Activated CD8-positive, alpha-beta T cell treated with anti-CD3 and anti-CD28 coated beads, Interleukin-2, amount 10 ng/mL, durations not matched to agents 7 days and 5 days (primary cell): ENCODE results near the gene TMEM18. TPM values are rescaled to one million over a fixed set of nuclear protein-coding genes. Genes with fewer than 3 reads are reported as not detected.

Source experiments
- ATAC-seq: fragments of 150-1000 bp; cut with Tn5 transposase; one replicate; pipeline ENCODE4 v1.10.0; 2021; ENCODE audit warnings: moderate library complexity
- CTCF ChIA-PET: fragments of 350-600 bp; sonication (Branson Sonifier 250); formaldehyde crosslinking; loops from one replicate; lab custom pipeline; 2021; ENCODE audit warnings: antibody characterized with exemption; lab: Charles Lee
- POLR2A ChIA-PET: fragments of 350-600 bp; sonication (Branson Sonifier 250); formaldehyde crosslinking; loops from one replicate; lab custom pipeline; 2021; ENCODE audit warnings: antibody characterized with exemption; lab: Charles Lee
- DNase-seq: peaks from one replicate; pipeline ENCODE4 v3.0.0-alpha.2; 2020
- H3K27ac Mint-ChIP-seq: one replicate; pipeline ENCODE4 v1.8.0; 2021; ENCODE audit warnings: mild to moderate bottlenecking, mixed read lengths
- H3K27me3 Mint-ChIP-seq: one replicate; pipeline ENCODE4 v1.8.0; 2021; ENCODE audit warnings: low read depth, mixed read lengths
- H3K36me3 Mint-ChIP-seq: one replicate; pipeline ENCODE4 v1.8.0; 2021; ENCODE audit warnings: low read depth, mixed read lengths
- H3K4me1 Mint-ChIP-seq: one replicate; pipeline ENCODE4 v1.8.0; 2021; ENCODE audit warnings: low read depth, mixed read lengths
- H3K4me3 Mint-ChIP-seq: one replicate; pipeline ENCODE4 v1.8.0; 2021; ENCODE audit warnings: mild to moderate bottlenecking, mixed read lengths
- H3K9me3 Mint-ChIP-seq: one replicate; pipeline ENCODE4 v1.8.0; 2022; ENCODE audit warnings: mixed read lengths; ENCODE audit not compliant: insufficient read depth
- total RNA-seq, 2 experiments: library from RNA; stranded (reverse); gene quantifications; one replicate each; pipeline ENCODE4 v1.2.3, GENCODE V29; 2021

Gene TMEM18
- total RNA-seq, 2 experiments from 2014 or later: 31.1 to 32.0 TPM

DNA sequence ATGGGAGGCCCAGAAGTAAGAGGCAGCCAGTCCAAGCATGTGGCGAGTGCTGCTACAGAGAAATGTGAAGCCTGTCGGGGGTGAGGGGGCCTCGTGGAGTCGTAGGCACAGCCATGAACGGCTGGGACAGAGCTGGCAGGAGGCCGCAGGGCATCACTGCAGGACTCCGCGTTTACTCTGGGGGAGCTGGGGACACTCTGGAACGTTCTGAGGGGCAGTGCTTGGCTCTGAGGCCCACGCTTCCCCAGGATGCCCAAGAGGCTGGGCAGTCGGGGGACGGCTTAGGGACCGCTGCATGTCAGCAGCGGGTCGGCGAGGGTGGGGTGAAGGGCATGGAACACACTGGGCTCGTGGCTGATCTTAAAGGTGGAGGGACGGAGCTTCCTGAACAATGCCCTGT, 6.6 kb downstream of the TMEM18 start:
- ATAC-seq: no peak
- Mint-ChIP-seq H3K27ac (no peak overlapping the region), H3K36me3 (peaks cover 75% of the 10 kb centered on the region), H3K4me1 (peaks cover 29% of the 10 kb centered on the region), H3K9me3 (peaks cover 13% of the 10 kb centered on the region), H3K4me3 (no peak overlapping the region), H3K27me3 (no peaks in the 10 kb centered on the region)
- no peak for DNase-seq
- ChIA-PET POLR2A (no interaction called here), CTCF (no interaction called here)

DNA sequence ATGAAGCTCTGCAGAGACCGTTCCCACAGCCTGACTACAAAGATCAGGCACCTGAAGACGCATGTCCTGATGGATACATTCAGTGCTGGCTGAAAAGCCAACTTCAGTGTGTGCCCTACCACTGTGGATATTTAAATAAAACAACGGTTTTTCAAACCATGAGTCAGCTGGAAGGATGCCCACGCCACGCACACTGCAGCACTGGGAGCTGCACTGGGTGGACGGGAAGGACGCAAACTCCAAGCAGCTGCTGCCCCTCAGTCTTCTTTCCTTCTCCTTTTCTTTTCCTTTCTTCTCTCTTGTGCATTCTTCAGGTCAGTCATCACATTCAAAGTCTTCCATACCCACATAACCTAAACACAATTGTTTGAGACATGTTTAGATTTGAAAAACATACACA, 7.9 kb downstream of the TMEM18 start:
- POLR2A ChIA-PET: no interaction called here
- CTCF ChIA-PET: interaction anchor here (1.2 kb wide), 1 partner anchor 9 kb away, joined by 4 read pairs; no protein-coding TSS in a partner anchor
- ATAC-seq (no peak), DNase-seq (no peak)
- Mint-ChIP-seq H3K36me3 (peaks cover 76% of the 10 kb centered on the region), H3K27ac (no peak overlapping the region), H3K4me1 (peaks cover 28% of the 10 kb centered on the region), H3K9me3 (peaks cover 23% of the 10 kb centered on the region), H3K27me3 (no peaks in the 10 kb centered on the region), H3K4me3 (no peak overlapping the region)

- Mint-ChIP-seq H3K4me3 (no peak overlapping the region), H3K9me3 (peaks cover 23% of the 10 kb centered on the region), H3K27me3 (no peaks in the 10 kb centered on the region), H3K27ac (no peak overlapping the region), H3K36me3 (peaks cover 79% of the 10 kb centered on the region), H3K4me1 (peaks cover 31% of the 10 kb centered on the region)
- CTCF ChIA-PET: interaction anchor here (1.2 kb wide), 1 partner anchor 11 kb away, joined by 4 read pairs; no protein-coding TSS in a partner anchor
- POLR2A ChIA-PET: no interaction called here
- ATAC-seq: no peak
- DNase-seq: no peak
Observed at GRCh38 chr2:668000-668398, 9.2 kb downstream of the TMEM18 start.

- ChIA-PET CTCF (interaction anchor here (1.0 to 1.6 kb wide), 3 partner anchors 9 to 29 kb away, joined by 3 to 4 read pairs (median 3); partner anchors contain the start of gene TMEM18), POLR2A (no interaction called here)
- Mint-ChIP-seq H3K27ac (no peak overlapping the region), H3K9me3 (peaks cover 23% of the 10 kb centered on the region), H3K4me1 (peaks cover 35% of the 10 kb centered on the region), H3K4me3 (no peak overlapping the region), H3K27me3 (no peaks in the 10 kb centered on the region), H3K36me3 (peaks cover 79% of the 10 kb centered on the region)
- peak; percentile 33 for DNase-seq
- peak; percentile 59 for ATAC-seq
Observed at GRCh38 chr2:667332-667999, 9.7 kb downstream of the TMEM18 start.

DNA sequence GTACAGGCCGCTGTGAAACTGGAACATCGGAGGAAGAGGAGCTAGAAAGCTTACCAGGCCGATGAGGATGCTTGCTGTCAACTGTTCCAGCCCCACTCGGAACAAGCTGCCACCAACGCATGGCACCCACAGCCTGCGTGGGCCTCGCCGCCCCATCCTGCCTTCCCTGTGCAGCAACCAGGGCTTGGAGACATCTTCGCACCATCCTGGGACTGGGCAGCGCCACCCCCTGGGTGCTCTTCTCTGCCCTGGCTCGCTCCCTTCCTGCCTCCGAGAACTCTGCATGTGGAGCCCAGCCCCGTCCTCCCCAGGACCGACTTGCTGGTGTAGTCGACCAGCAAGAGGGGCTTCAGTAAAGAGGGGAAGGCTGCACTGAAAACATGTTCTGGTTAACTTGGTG, 10.8 kb downstream of the TMEM18 start:
- CTCF ChIA-PET: interaction anchor here (0.9 to 1.6 kb wide), 4 partner anchors 10 to 30 kb away, joined by 3 to 4 read pairs (median 3); partner anchors contain the start of gene TMEM18
- peaks cover 82% of the 10 kb centered on the region for H3K36me3 Mint-ChIP-seq
- POLR2A ChIA-PET: interaction anchor here (1.9 kb wide), 1 partner anchor 11 kb away, joined by 5 read pairs; the partner anchor contains the start of gene TMEM18

DNA sequence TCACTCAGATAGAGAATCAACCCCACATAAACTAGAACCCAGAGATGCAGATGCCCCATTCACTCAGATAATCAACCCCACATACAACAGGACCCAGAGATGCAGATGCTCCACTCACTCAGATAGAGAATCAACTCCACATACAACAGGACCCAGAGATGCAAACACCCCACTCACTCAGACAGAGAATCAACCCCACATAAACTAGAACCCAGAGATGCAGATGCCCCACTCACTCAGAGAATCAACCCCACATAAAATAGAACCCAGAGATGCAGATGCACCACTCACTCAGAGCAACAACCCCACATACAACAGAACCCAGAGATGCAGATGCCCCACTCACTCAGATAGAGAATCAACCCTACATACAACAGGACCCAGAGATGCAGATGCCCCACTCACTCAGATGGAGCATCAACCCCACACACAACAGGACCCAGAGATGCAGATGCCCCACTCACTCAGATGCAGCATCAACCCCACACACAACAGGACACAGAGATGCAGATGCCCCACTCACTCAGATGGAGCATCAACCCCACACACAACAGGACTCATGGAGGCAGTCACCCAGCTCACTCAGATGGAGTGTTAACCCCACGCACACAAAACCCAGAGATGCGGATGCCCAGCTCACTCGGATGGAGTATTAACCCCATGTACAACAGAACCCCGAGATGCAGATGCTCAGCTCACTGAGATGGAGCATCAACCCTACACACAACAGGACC, 11.7 kb downstream of the TMEM18 start:
- Mint-ChIP-seq H3K4me3 (no peak overlapping the region), H3K9me3 (peaks cover 23% of the 10 kb centered on the region), H3K27ac (no peak overlapping the region), H3K27me3 (no peaks in the 10 kb centered on the region), H3K4me1 (peaks cover 43% of the 10 kb centered on the region), H3K36me3 (peaks cover 76% of the 10 kb centered on the region)
- ATAC-seq (no peak), DNase-seq (no peak)
- ChIA-PET POLR2A (interaction anchor here (1.9 kb wide), 1 partner anchor 12 kb away, joined by 5 read pairs; the partner anchor contains the start of gene TMEM18), CTCF (interaction anchor here (0.9 kb wide), 1 partner anchor 29 kb away, joined by 3 read pairs; no protein-coding TSS in a partner anchor)

More for the DNA sequence above, 10.8 kb downstream of the TMEM18 start:
- ATAC-seq (no peak), DNase-seq (no peak)
- H3K27ac Mint-ChIP-seq: no peak overlapping the region
- peaks cover 43% of the 10 kb centered on the region for H3K4me1 Mint-ChIP-seq
- no peak overlapping the region for H3K4me3 Mint-ChIP-seq
- peaks cover 23% of the 10 kb centered on the region for H3K9me3 Mint-ChIP-seq
- H3K27me3 Mint-ChIP-seq: no peaks in the 10 kb centered on the region

DNA sequence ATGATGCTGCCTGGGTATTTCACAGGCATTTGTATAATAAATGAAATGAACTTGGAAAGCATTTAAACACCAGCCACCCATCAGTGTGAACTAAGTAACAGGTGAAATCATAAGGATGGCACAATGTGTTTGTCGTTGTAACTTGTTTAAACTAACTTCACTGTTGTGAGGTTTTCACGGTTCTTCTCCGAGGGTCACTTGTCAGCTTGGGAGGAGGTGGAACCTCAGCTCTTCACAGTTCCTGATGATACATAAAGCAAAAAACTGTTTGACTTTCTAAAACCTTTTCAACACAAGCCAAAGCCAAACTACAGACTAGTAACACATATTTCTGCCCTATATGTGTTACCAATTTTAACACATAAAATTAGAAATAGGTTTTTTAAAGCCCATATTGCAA, 13.1 kb downstream of the TMEM18 start:
- Mint-ChIP-seq H3K27ac (no peak overlapping the region), H3K9me3 (peaks cover 23% of the 10 kb centered on the region), H3K4me3 (no peak overlapping the region), H3K36me3 (peaks cover 62% of the 10 kb centered on the region), H3K4me1 (peaks cover 43% of the 10 kb centered on the region), H3K27me3 (no peaks in the 10 kb centered on the region)
- ChIA-PET CTCF (interaction anchor here (0.9 kb wide), 1 partner anchor 417 kb away, joined by 3 read pairs; no protein-coding TSS in a partner anchor), POLR2A (no interaction called here)
- no peak for DNase-seq
- ATAC-seq: no peak

GRCh38 chr2:663221-663620, 14.0 kb downstream of the TMEM18 start:
- POLR2A ChIA-PET: no interaction called here
- ATAC-seq (no peak), DNase-seq (no peak)
- CTCF ChIA-PET: interaction anchor here (1.0 to 1.3 kb wide), 3 partner anchors 26 to 134 kb away, joined by 4 to 5 read pairs (median 5); no protein-coding TSS in a partner anchor
- H3K9me3 Mint-ChIP-seq: peaks cover 23% of the 10 kb centered on the region
- no peak overlapping the region for H3K27ac Mint-ChIP-seq
- peaks cover 43% of the 10 kb centered on the region for H3K4me1 Mint-ChIP-seq
- peaks cover 55% of the 10 kb centered on the region for H3K36me3 Mint-ChIP-seq
- H3K27me3 Mint-ChIP-seq: no peaks in the 10 kb centered on the region
- H3K4me3 Mint-ChIP-seq: no peak overlapping the region

DNA sequence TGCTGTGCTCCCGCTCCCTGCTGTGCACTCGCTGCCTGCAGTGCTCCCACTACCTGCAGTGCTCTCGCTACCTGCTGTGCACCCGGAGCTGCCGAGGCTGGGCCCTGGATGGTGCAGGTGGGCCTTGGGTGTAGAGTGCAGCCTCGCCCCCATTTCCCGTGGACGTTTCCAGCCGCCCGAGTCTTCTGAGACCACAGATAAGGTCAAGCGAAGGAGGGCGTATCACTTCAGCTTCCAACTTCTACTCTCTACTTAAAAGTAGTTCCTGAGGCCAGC, 15.9 kb downstream of the TMEM18 start:
- Mint-ChIP-seq H3K9me3 (peaks cover 16% of the 10 kb centered on the region), H3K36me3 (peaks cover 41% of the 10 kb centered on the region), H3K27ac (no peak overlapping the region), H3K27me3 (no peaks in the 10 kb centered on the region), H3K4me3 (no peak overlapping the region), H3K4me1 (peaks cover 55% of the 10 kb centered on the region)
- POLR2A ChIA-PET: no interaction called here
- CTCF ChIA-PET: interaction anchor here (1.5 kb wide), 1 partner anchor 131 kb away, joined by 3 read pairs; no protein-coding TSS in a partner anchor
- ATAC-seq (no peak), DNase-seq (no peak)

GRCh38 chr2:660586-661359, 16.4 kb downstream of the TMEM18 start:
- Mint-ChIP-seq H3K4me1 (peaks cover 60% of the 10 kb centered on the region), H3K27me3 (no peaks in the 10 kb centered on the region), H3K4me3 (no peak overlapping the region), H3K36me3 (peaks cover 36% of the 10 kb centered on the region), H3K9me3 (peaks cover 11% of the 10 kb centered on the region), H3K27ac (no peak overlapping the region)
- ATAC-seq: no peak
- ChIA-PET CTCF (interaction anchor here (1.5 kb wide), 1 partner anchor 131 kb away, joined by 3 read pairs; no protein-coding TSS in a partner anchor), POLR2A (no interaction called here)
- DNase-seq: no peak

DNA sequence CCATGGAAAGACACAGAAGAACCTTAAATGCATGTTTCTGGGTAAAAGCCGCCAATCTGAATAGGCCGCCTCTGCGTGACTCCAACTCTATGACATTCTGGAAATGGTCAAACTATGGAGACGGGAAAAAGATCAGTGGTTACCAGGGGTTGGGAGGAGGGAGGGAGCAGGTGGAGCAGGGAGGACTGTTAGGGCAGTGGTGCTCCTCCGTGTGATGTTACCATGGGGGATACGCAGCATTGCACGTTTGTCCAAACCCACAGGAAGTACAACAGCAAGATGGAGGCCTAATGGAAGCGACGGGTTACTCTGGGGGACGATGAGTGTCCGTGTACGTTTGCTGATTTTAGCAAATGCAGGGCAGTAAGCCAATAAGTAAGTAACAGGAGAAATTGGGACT, 17.2 kb downstream of the TMEM18 start:
- peaks cover 3% of the 10 kb centered on the region for H3K9me3 Mint-ChIP-seq
- H3K4me3 Mint-ChIP-seq: no peak overlapping the region
- H3K27me3 Mint-ChIP-seq: no peaks in the 10 kb centered on the region
- H3K36me3 Mint-ChIP-seq: peaks cover 28% of the 10 kb centered on the region
- ATAC-seq (no peak), DNase-seq (no peak)
- no peak overlapping the region for H3K27ac Mint-ChIP-seq
- H3K4me1 Mint-ChIP-seq: peaks cover 61% of the 10 kb centered on the region
- CTCF ChIA-PET: no interaction called here
- POLR2A ChIA-PET: no interaction called here
